ENCODE results near the gene EXO1. TPM values are rescaled to one million over a fixed set of nuclear protein-coding genes. Genes with fewer than 3 reads are reported as not detected.

EXO1 gene
- total RNA-seq, 1 experiment from 2014 or later, result 26.3 TPM

DNA sequence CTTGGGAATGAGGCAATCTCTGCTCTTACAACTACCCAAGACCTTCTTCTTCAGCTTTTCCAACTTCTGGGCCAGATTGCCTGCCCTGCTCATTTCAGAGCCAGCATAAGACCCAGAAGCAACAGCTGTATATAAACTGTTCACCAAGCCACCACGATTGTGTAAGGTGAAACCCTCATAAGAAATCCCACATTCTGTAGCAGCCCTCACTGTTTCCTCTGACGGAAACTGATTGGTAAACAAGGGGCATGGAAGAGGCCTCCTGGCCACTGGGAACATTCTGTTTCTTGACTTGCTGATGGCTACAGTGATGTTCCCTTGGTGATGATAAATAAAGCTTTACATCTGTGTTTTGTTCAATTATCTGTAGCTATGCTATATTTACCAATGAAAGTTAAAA, 39.7 kb upstream of the EXO1 start:
- ATAC-seq (no peak), DNase-seq (ENCODE audit: low read depth, low spot score) (no peak)
- in situ Hi-C loops (cut with HindIII; ENCODE audit: low pct_unique_long_range_greater_than_20kb, low sequenced_read_pairs) (no loop called here), intact Hi-C loops (cut with micrococcal nuclease; ENCODE audit: unreplicated experiment) (no loop called here)
- ChIA-PET POLR2A (no interaction called here), CTCF (interaction anchor here (0.6 kb wide), 1 partner anchor 825 kb away, joined by 3 read pairs; no protein-coding TSS in a partner anchor)
- Histone ChIP-seq H3K9me3 (ENCODE audit: control insufficient read depth, insufficient read depth, low read depth, low read length) (no peaks in the 10 kb centered on the region), H3K4me3 (ENCODE audit: low read depth in 2 of 2, low read length in 2 of 2) (no peak overlapping the region), H3K27ac (ENCODE audit: low read length) (no peak overlapping the region), H3K27me3 (ENCODE audit: control insufficient read depth, insufficient read depth, low read length) (no peaks in the 10 kb centered on the region; the same call in 1 of the 2 replicates), H3K4me1 (ENCODE audit: control insufficient read depth, insufficient read depth, low read length) (peaks cover 3% of the 10 kb centered on the region; the same call in 1 of the 2 replicates), H3K36me3 (ENCODE audit: control insufficient read depth, insufficient read depth, low read length) (no peaks in the 10 kb centered on the region)
- no TSS peak for BruUV-seq (replicated peaks)
- no peak for TF ChIP-seq POLR2AphosphoS5 (IDR thresholded peaks at IDR 0.05; ENCODE audit: low read depth, low read length)

DNA sequence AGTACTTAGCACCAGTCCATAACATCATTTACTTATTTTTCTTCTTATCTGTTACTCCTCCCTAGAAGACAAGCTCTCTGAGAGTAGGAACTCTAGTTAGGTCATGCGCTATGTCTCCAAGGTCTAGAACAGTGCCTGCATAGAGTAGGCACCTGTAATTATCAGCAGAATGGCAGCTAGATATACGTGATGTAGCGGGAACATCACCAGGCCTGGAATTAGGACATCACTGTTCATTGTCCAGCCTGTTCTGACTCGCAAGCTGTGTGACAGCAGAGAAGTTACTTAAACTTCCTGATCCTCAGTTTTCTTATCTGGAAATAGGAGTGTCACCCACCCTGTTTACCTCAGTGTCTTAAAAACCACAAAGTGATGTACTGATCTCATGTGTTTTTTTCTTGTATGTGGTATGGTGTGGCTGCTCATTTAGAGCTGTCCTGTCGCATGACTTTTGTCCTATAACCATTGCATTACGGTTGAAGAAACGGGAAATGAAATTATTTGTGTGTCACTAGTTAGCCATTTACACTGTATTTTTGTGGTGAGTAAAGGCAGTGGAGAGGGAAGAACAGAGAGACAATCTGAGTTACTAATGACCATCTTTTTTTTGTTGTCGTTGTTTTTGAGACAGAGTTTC, 37.1 kb upstream of the EXO1 start:
- H3K4me3 ChIP-seq (ENCODE audit: low read depth in 2 of 2, low read length in 2 of 2), result no peak overlapping the region
- ATAC-seq, result no peak
- no peaks in the 10 kb centered on the region; the same call in 1 of the 2 replicates for H3K27me3 ChIP-seq (ENCODE audit: control insufficient read depth, insufficient read depth, low read length)
- POLR2A ChIA-PET, result no interaction called here
- in situ Hi-C loops (cut with HindIII; ENCODE audit: low pct_unique_long_range_greater_than_20kb, low sequenced_read_pairs) (no loop called here), intact Hi-C loops (cut with micrococcal nuclease; ENCODE audit: unreplicated experiment) (no loop called here)
- CTCF ChIA-PET, result no interaction called here
- no peak overlapping the region for H3K27ac ChIP-seq (ENCODE audit: low read length)
- no peak for DNase-seq (ENCODE audit: low read depth, low spot score)
- H3K36me3 ChIP-seq (ENCODE audit: control insufficient read depth, insufficient read depth, low read length), result no peaks in the 10 kb centered on the region
- BruUV-seq (replicated peaks), result no TSS peak
- no peaks in the 10 kb centered on the region for H3K9me3 ChIP-seq (ENCODE audit: control insufficient read depth, insufficient read depth, low read depth, low read length)
- TF ChIP-seq, protein P1, sequence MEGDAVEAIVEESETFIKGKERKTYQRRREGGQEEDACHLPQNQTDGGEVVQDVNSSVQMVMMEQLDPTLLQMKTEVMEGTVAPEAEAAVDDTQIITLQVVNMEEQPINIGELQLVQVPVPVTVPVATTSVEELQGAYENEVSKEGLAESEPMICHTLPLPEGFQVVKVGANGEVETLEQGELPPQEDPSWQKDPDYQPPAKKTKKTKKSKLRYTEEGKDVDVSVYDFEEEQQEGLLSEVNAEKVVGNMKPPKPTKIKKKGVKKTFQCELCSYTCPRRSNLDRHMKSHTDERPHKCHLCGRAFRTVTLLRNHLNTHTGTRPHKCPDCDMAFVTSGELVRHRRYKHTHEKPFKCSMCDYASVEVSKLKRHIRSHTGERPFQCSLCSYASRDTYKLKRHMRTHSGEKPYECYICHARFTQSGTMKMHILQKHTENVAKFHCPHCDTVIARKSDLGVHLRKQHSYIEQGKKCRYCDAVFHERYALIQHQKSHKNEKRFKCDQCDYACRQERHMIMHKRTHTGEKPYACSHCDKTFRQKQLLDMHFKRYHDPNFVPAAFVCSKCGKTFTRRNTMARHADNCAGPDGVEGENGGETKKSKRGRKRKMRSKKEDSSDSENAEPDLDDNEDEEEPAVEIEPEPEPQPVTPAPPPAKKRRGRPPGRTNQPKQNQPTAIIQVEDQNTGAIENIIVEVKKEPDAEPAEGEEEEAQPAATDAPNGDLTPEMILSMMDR (IDR thresholded peaks at IDR 0.05), result no peak
- TF ChIP-seq SIN3A (IDR thresholded peaks at IDR 0.05; ENCODE audit: borderline replicate concordance, insufficient read depth, low read depth, low read length) (no peak), TCF7L2 (IDR thresholded peaks at IDR 0.05; ENCODE audit: low read depth, low read length) (no peak), POLR2AphosphoS5 (IDR thresholded peaks at IDR 0.05; ENCODE audit: low read depth, low read length) (no peak)
- TF ChIP-seq, protein P2, sequence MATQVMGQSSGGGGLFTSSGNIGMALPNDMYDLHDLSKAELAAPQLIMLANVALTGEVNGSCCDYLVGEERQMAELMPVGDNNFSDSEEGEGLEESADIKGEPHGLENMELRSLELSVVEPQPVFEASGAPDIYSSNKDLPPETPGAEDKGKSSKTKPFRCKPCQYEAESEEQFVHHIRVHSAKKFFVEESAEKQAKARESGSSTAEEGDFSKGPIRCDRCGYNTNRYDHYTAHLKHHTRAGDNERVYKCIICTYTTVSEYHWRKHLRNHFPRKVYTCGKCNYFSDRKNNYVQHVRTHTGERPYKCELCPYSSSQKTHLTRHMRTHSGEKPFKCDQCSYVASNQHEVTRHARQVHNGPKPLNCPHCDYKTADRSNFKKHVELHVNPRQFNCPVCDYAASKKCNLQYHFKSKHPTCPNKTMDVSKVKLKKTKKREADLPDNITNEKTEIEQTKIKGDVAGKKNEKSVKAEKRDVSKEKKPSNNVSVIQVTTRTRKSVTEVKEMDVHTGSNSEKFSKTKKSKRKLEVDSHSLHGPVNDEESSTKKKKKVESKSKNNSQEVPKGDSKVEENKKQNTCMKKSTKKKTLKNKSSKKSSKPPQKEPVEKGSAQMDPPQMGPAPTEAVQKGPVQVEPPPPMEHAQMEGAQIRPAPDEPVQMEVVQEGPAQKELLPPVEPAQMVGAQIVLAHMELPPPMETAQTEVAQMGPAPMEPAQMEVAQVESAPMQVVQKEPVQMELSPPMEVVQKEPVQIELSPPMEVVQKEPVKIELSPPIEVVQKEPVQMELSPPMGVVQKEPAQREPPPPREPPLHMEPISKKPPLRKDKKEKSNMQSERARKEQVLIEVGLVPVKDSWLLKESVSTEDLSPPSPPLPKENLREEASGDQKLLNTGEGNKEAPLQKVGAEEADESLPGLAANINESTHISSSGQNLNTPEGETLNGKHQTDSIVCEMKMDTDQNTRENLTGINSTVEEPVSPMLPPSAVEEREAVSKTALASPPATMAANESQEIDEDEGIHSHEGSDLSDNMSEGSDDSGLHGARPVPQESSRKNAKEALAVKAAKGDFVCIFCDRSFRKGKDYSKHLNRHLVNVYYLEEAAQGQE (IDR thresholded peaks at IDR 0.05; ENCODE audit: insufficient read depth in 1 of 2, low read depth in 2 of 2, low read length in 1 of 2), result no peak
- peaks cover 3% of the 10 kb centered on the region; the same call in 1 of the 2 replicates for H3K4me1 ChIP-seq (ENCODE audit: control insufficient read depth, insufficient read depth, low read length)

DNA sequence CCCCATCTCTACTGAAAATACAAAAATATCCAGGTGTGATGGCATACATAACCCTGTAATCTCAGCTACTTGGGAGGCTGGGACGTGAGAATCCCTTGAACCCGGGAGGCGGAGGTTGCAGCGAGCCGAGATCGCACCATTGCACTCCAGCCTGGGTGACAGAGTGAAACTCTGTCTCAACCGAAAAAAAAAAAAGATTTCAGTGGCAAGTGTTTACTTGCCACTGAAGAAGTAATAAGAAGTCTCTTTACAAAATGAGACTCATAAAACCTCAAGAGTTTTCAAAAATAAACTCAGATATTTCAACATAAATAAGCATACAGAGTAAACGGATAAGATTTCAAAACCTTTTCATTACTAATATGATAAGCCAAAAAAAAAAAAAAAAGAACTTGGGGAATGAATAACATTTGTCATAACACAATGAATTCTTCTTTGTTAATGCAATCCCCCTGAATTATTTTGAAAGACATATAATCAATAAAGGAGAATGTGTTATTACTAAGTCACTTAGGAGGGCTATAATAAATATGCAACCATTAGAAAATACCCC, 34.2 kb upstream of the EXO1 start:
- no TSS peak for BruUV-seq (replicated peaks)
- Histone ChIP-seq H3K27me3 (ENCODE audit: control insufficient read depth, insufficient read depth, low read length) (no peaks in the 10 kb centered on the region; the same call in 1 of the 2 replicates), H3K4me3 (ENCODE audit: low read depth in 2 of 2, low read length in 2 of 2) (no peak overlapping the region), H3K4me1 (ENCODE audit: control insufficient read depth, insufficient read depth, low read length) (0 out of 2 replicates have a peak, but pooled peaks cover 4% of the 10 kb centered on the region), H3K9me3 (ENCODE audit: control insufficient read depth, insufficient read depth, low read depth, low read length) (no peaks in the 10 kb centered on the region), H3K36me3 (ENCODE audit: control insufficient read depth, insufficient read depth, low read length) (no peaks in the 10 kb centered on the region), H3K27ac (ENCODE audit: low read length) (no peak overlapping the region)
- ATAC-seq, result no peak
- intact Hi-C loops (cut with micrococcal nuclease; ENCODE audit: unreplicated experiment), result no loop called here
- POLR2A ChIA-PET, result no interaction called here
- no peak for DNase-seq (ENCODE audit: low read depth, low spot score)
- in situ Hi-C loops (cut with HindIII; ENCODE audit: low pct_unique_long_range_greater_than_20kb, low sequenced_read_pairs), result no loop called here
- CTCF ChIA-PET, result no interaction called here
- TF ChIP-seq, protein P2 (IDR thresholded peaks at IDR 0.05; ENCODE audit: insufficient read depth in 1 of 2, low read depth in 2 of 2, low read length in 1 of 2), result no peak
- no peak for TF ChIP-seq POLR2AphosphoS5 (IDR thresholded peaks at IDR 0.05; ENCODE audit: low read depth, low read length)
- no peak for TF ChIP-seq TCF7L2 (IDR thresholded peaks at IDR 0.05; ENCODE audit: low read depth, low read length)
- TF ChIP-seq, protein P1 (IDR thresholded peaks at IDR 0.05), result no peak
- no peak for TF ChIP-seq SIN3A (IDR thresholded peaks at IDR 0.05; ENCODE audit: borderline replicate concordance, insufficient read depth, low read depth, low read length)
